H9 (cell line): ENCODE results near the gene H6PD. TPM values are rescaled to one million over a fixed set of nuclear protein-coding genes. Genes with fewer than 3 reads are reported as not detected.

ENCODE experiments used
- DNase-seq: peaks from one replicate; pipeline ENCODE4 v3.0.0-alpha.2; 2017
- H2AFZ ChIP-seq: one replicate; pipeline ENCODE4 v1.6.1; 2013; ENCODE audit warnings: mild to moderate bottlenecking, low read length, control low read depth, moderate library complexity
- H2AK5ac ChIP-seq: 2 replicates; pipeline ENCODE4 v1.6.1; 2013; ENCODE audit warnings: low read length, control low read depth, mixed read lengths; ENCODE audit not compliant: insufficient read length
- H2BK120ac ChIP-seq: one replicate; pipeline ENCODE4 v1.6.1; 2013; ENCODE audit warnings: low read depth, mild to moderate bottlenecking, low read length, control low read depth, inconsistent platforms; ENCODE audit not compliant: poor library complexity, severe bottlenecking
- H2BK12ac ChIP-seq: 2 replicates; pipeline ENCODE4 v1.6.1; 2013; ENCODE audit warnings: low read length, control low read depth, mixed read lengths, low read depth; ENCODE audit not compliant: insufficient read length
- H2BK15ac ChIP-seq: 2 replicates; pipeline ENCODE4 v1.6.1; 2013; ENCODE audit warnings: low read depth, low read length, control low read depth
- H2BK20ac ChIP-seq: one replicate; pipeline ENCODE4 v1.6.1; 2013; ENCODE audit warnings: low read depth, mild to moderate bottlenecking, low read length, control low read depth, inconsistent platforms; ENCODE audit not compliant: poor library complexity, severe bottlenecking
- H2BK5ac ChIP-seq: 2 replicates; pipeline ENCODE4 v1.6.1; 2013; ENCODE audit warnings: low read length, control low read depth, mixed read lengths; ENCODE audit not compliant: insufficient read length
- H3K14ac ChIP-seq: 2 replicates; pipeline ENCODE4 v1.6.1; 2013; ENCODE audit warnings: low read length, control low read depth; ENCODE audit not compliant: insufficient read depth
- H3K18ac ChIP-seq: 2 replicates; pipeline ENCODE4 v1.6.1; 2013; ENCODE audit warnings: low read depth, mild to moderate bottlenecking, mixed read lengths, low read length, control low read depth; ENCODE audit not compliant: insufficient read length
- H3K23ac ChIP-seq: 2 replicates; pipeline ENCODE4 v1.6.1; 2013; ENCODE audit warnings: low read length, control low read depth, mixed read lengths, low read depth; ENCODE audit not compliant: insufficient read length
- H3K23me2 ChIP-seq: 2 replicates; pipeline ENCODE4 v1.6.1; 2013; ENCODE audit warnings: low read depth, mild to moderate bottlenecking, mixed read lengths, low read length, control low read depth; ENCODE audit not compliant: insufficient read length, poor library complexity, severe bottlenecking
- H3K27ac ChIP-seq: 2 replicates; pipeline ENCODE4 v1.5.1; 2013; ENCODE audit warnings: low read length, control low read depth, mixed read lengths, low read depth; ENCODE audit not compliant: insufficient read length
- H3K27me3 ChIP-seq: 2 replicates; pipeline ENCODE4 v1.6.1; 2013; ENCODE audit warnings: low read length, control low read depth, inconsistent platforms; ENCODE audit not compliant: insufficient read depth
- H3K4ac ChIP-seq: 2 replicates; pipeline ENCODE4 v1.6.1; 2013; ENCODE audit warnings: low read depth, mild to moderate bottlenecking, control low read depth, inconsistent platforms, low read length, moderate library complexity
- H3K4me1 ChIP-seq: 2 replicates; pipeline ENCODE4 v1.6.1; 2013; ENCODE audit warnings: low read length, control low read depth, inconsistent platforms; ENCODE audit not compliant: insufficient read depth
- H3K4me2 ChIP-seq: 2 replicates; pipeline ENCODE4 v1.6.1; 2013; ENCODE audit warnings: low read length, control low read depth, mixed read lengths; ENCODE audit not compliant: insufficient read length, insufficient read depth
- H3K56ac ChIP-seq: 2 replicates; pipeline ENCODE4 v1.6.1; 2013; ENCODE audit warnings: low read depth, mild to moderate bottlenecking, mixed read lengths, low read length, control low read depth; ENCODE audit not compliant: insufficient read length
- H3K79me1 ChIP-seq: 2 replicates; pipeline ENCODE4 v1.6.1; 2013; ENCODE audit warnings: low read depth, mild to moderate bottlenecking, moderate library complexity, low read length, control low read depth, inconsistent platforms; ENCODE audit not compliant: insufficient read depth, poor library complexity, severe bottlenecking
- H3K79me2 ChIP-seq: 2 replicates; pipeline ENCODE4 v1.6.1; 2013; ENCODE audit warnings: low read length, control low read depth, inconsistent platforms; ENCODE audit not compliant: insufficient read depth
- H3K9ac ChIP-seq: 2 replicates; pipeline ENCODE4 v1.6.1; 2013; ENCODE audit warnings: low read length, control low read depth, mixed read lengths; ENCODE audit not compliant: insufficient read length; ENCODE audit errors: extremely low read depth
- H3K9me3 ChIP-seq: one replicate; pipeline ENCODE4 v1.6.1; 2013; ENCODE audit warnings: low read depth, low read length, inconsistent platforms; ENCODE audit not compliant: control insufficient read depth
- H3T11ph ChIP-seq: one replicate; pipeline ENCODE4 v1.6.1; 2013; ENCODE audit warnings: mild to moderate bottlenecking, low read length, control low read depth, inconsistent platforms
- H4K20me1 ChIP-seq: one replicate; pipeline ENCODE4 v1.6.1; 2013; ENCODE audit not compliant: control insufficient read depth, insufficient read length, insufficient read depth
- H4K5ac ChIP-seq: 2 replicates; pipeline ENCODE4 v1.6.1; 2013; ENCODE audit warnings: low read depth, mild to moderate bottlenecking, mixed read lengths, low read length, control low read depth; ENCODE audit not compliant: insufficient read length
- H4K8ac ChIP-seq: replicated peaks from 2 replicates; pipeline ENCODE4 v1.6.1; 2013; ENCODE audit warnings: low read length, control low read depth, mixed read lengths, low read depth; ENCODE audit not compliant: insufficient read length
- H4K91ac ChIP-seq: 2 replicates; pipeline ENCODE4 v1.6.1; 2013; ENCODE audit warnings: low read depth, mild to moderate bottlenecking, moderate library complexity, mixed read lengths, low read length, control low read depth; ENCODE audit not compliant: insufficient read length
- H3K27ac Mint-ChIP-seq, 3 experiments: 2 replicates in 2 of 3; 3 replicates in 1 of 3; pipeline ENCODE4 v1.8.0; 2020 to 2021; ENCODE audit warnings: mixed read lengths in 3 of 3, mild to moderate bottlenecking in 1 of 3, moderate library complexity in 1 of 3
- H3K27me3 Mint-ChIP-seq: 2 replicates; pipeline ENCODE4 v1.8.0; 2021; ENCODE audit warnings: low read depth, mild to moderate bottlenecking, moderate library complexity, mixed read lengths
- H3K36me3 Mint-ChIP-seq, 3 experiments: 2 replicates in 2 of 3; 3 replicates in 1 of 3; pipeline ENCODE4 v1.8.0; 2020 to 2021; ENCODE audit warnings: low read depth in 3 of 3, mixed read lengths in 3 of 3; ENCODE audit not compliant: insufficient read depth in 1 of 3
- H3K4me1 Mint-ChIP-seq, 2 experiments: 2 replicates each; pipeline ENCODE4 v1.8.0; 2020; ENCODE audit warnings: mixed read lengths in 2 of 2
- H3K4me3 Mint-ChIP-seq, 2 experiments: 2 replicates in 1 of 2; 3 replicates in 1 of 2; pipeline ENCODE4 v1.8.0; 2020 to 2021; ENCODE audit warnings: mild to moderate bottlenecking in 2 of 2, mixed read lengths in 2 of 2, moderate library complexity in 1 of 2
- H3K9me3 Mint-ChIP-seq, 2 experiments: 2 replicates in 1 of 2; 3 replicates in 1 of 2; pipeline ENCODE4 v1.8.0; 2020; ENCODE audit warnings: mild to moderate bottlenecking in 2 of 2, mixed read lengths in 2 of 2, moderate library complexity in 1 of 2
- CTCF ChIP-seq: fragments of 200-600 bp; sonication (generic); conservative IDR thresholded peaks from 3 replicates; pipeline ENCODE4 v1.8.0; 2021; ENCODE audit warnings: antibody characterized with exemption, mild to moderate bottlenecking
- WGBS: extraction: QIAGEN DNeasy Blood & Tissue Kit; methylation state at CpG from one replicate; pipeline ENCODE4 v1.1.7; 2013; ENCODE audit warnings: missing lambda C conversion rate, low lambda C conversion rate, mixed read lengths; ENCODE audit not compliant: insufficient read length; ENCODE audit errors: extremely low coverage; 5-methylcytosine and 5-hydroxymethylcytosine counted together
- total RNA-seq: library from RNA; stranded (reverse); gene quantifications from 2 replicates; pipeline ENCODE4 v1.2.1, GENCODE V29; 2021

The H6PD gene
- total RNA-seq, 1 experiment from 2014 or later: 7.9 TPM

- H3K23ac ChIP-seq: no peak overlapping the region
- no peak overlapping the region for H3K18ac ChIP-seq
- Mint-ChIP-seq H3K4me3 (peak overlapping the region; percentile 54 to 82), H3K9me3 (no peaks in the 10 kb centered on the region), H3K4me1 (peaks cover 23 to 45% of the 10 kb centered on the region in 2 experiments), H3K36me3 (no peaks in the 10 kb centered on the region), H3K27me3 (peaks cover 90% of the 10 kb centered on the region), H3K27ac (no peak overlapping the region)
- WGBS: no CpG with 5 or more reads among the region's 15 CpGs
- no peaks in the 10 kb centered on the region for H4K20me1 ChIP-seq
- no peak overlapping the region for H3K4ac ChIP-seq
- no peak overlapping the region for H2BK120ac ChIP-seq
- TF ChIP-seq CTCF: no peak
- H4K8ac ChIP-seq: no peak overlapping the region
- H3K27me3 ChIP-seq: peaks cover 51% of the 10 kb centered on the region; the same call in 1 of the 2 replicates
- DNase-seq: no peak
- no peak overlapping the region for H2AK5ac ChIP-seq
- no peak overlapping the region for H4K91ac ChIP-seq
- H3K79me1 ChIP-seq: no peaks in the 10 kb centered on the region
- H3K4me2 ChIP-seq: peak overlapping the region; percentile 42
- H2BK15ac ChIP-seq: no peak overlapping the region
- no peak overlapping the region for H3T11ph ChIP-seq
- H4K5ac ChIP-seq: no peak overlapping the region
- H3K23me2 ChIP-seq: peaks cover 18% of the 10 kb centered on the region
- H3K9ac ChIP-seq: no peak overlapping the region
- H3K79me2 ChIP-seq: no peaks in the 10 kb centered on the region
- H3K56ac ChIP-seq: no peak overlapping the region
- no peak overlapping the region for H2AFZ ChIP-seq
- no peak overlapping the region for H3K27ac ChIP-seq
- H2BK5ac ChIP-seq: no peak overlapping the region
- no peak overlapping the region for H2BK12ac ChIP-seq
- no peaks in the 10 kb centered on the region for H3K9me3 ChIP-seq
- H2BK20ac ChIP-seq: no peak overlapping the region
- H3K4me1 ChIP-seq: no peaks in the 10 kb centered on the region; the same call in 1 of the 2 replicates
- H3K14ac ChIP-seq: no peak overlapping the region
Measured at GRCh38 chr1:9202240-9202870, 32.2 kb upstream of the H6PD start.
